Parathyroid adenoma (tissue), 2 donors: ENCODE measurements around the gene PIK3C2G.

Experiments used
- H2AFZ ChIP-seq: fragments of 300-600 bp; sonication (generic); one replicate; pipeline ENCODE4 v1.7.0; 2017; ENCODE audit warnings: antibody characterized with exemption, mild to moderate bottlenecking
- H3K27ac ChIP-seq: fragments of 300-600 bp; sonication (generic); one replicate; pipeline ENCODE4 v1.7.0; 2017
- H3K27me3 ChIP-seq: fragments of 300-600 bp; sonication (generic); one replicate; pipeline ENCODE4 v1.7.0; 2017; ENCODE audit warnings: low read length; ENCODE audit not compliant: control insufficient read depth, insufficient read depth
- H3K36me3 ChIP-seq: fragments of 300-600 bp; sonication (generic); one replicate; pipeline ENCODE4 v1.7.0; 2017; ENCODE audit warnings: low read length; ENCODE audit not compliant: control insufficient read depth, insufficient read depth
- H3K4me1 ChIP-seq: fragments of 300-600 bp; sonication (generic); one replicate; pipeline ENCODE4 v1.7.0; 2017; ENCODE audit warnings: control low read depth
- H3K4me2 ChIP-seq: fragments of 300-600 bp; sonication (generic); one replicate; pipeline ENCODE4 v1.7.0; 2017; ENCODE audit warnings: low read length
- H3K4me3 ChIP-seq: fragments of 300-600 bp; sonication (generic); one replicate; pipeline ENCODE4 v1.7.0; 2017; ENCODE audit warnings: low read depth, low read length
- H3K79me2 ChIP-seq: fragments of 300-600 bp; sonication (generic); one replicate; pipeline ENCODE4 v1.7.0; 2017; ENCODE audit warnings: control low read depth
- H3K9ac ChIP-seq: fragments of 300-600 bp; sonication (generic); one replicate; pipeline ENCODE4 v1.7.0; 2017; ENCODE audit warnings: mild to moderate bottlenecking
- H3K9me3 ChIP-seq: fragments of 300-600 bp; sonication (generic); one replicate; pipeline ENCODE4 v1.7.0; 2017; ENCODE audit warnings: low read length; ENCODE audit not compliant: control insufficient read depth
- CTCF ChIP-seq: fragments of 300-600 bp; sonication (generic); IDR thresholded peaks from one replicate; pipeline ENCODE4 v1.7.0; 2017; ENCODE audit warnings: antibody characterized with exemption, mild to moderate bottlenecking
- donor health status: primary hyperparathyroidism.

Gene PIK3C2G

GRCh38 chr12:18345021-18345735 lies 83.9 kb downstream of the PIK3C2G start:
- Histone ChIP-seq H3K4me3 (no peak overlapping the region), H3K9me3 (no peaks in the 10 kb centered on the region), H3K27me3 (no peaks in the 10 kb centered on the region), H2AFZ (no peak overlapping the region), H3K4me2 (peak overlapping the region; percentile 2), H3K9ac (no peak overlapping the region), H3K36me3 (no peaks in the 10 kb centered on the region), H3K79me2 (no peaks in the 10 kb centered on the region), H3K4me1 (no peaks in the 10 kb centered on the region), H3K27ac (no peak overlapping the region)
- no peak for TF ChIP-seq CTCF

- no peak overlapping the region for H3K4me3 ChIP-seq
- no peaks in the 10 kb centered on the region for H3K4me1 ChIP-seq
- H3K36me3 ChIP-seq = no peaks in the 10 kb centered on the region
- H3K79me2 ChIP-seq = no peaks in the 10 kb centered on the region
- no peak overlapping the region for H3K4me2 ChIP-seq
- H3K9ac ChIP-seq = no peak overlapping the region
- TF ChIP-seq CTCF = no peak
- no peaks in the 10 kb centered on the region for H3K9me3 ChIP-seq
- H3K27ac ChIP-seq = no peak overlapping the region
- H2AFZ ChIP-seq = no peak overlapping the region
- no peaks in the 10 kb centered on the region for H3K27me3 ChIP-seq
These were observed 91.0 kb downstream of the PIK3C2G start for GRCh38 chr12:18352312-18352711.

GRCh38 chr12:18355429-18355828 lies 94.1 kb downstream of the PIK3C2G start:
- Histone ChIP-seq H3K27ac (no peak overlapping the region), H3K9me3 (no peaks in the 10 kb centered on the region), H3K4me1 (no peaks in the 10 kb centered on the region), H3K9ac (no peak overlapping the region), H3K27me3 (no peaks in the 10 kb centered on the region), H3K79me2 (no peaks in the 10 kb centered on the region), H2AFZ (no peak overlapping the region), H3K36me3 (no peaks in the 10 kb centered on the region), H3K4me2 (no peak overlapping the region), H3K4me3 (no peak overlapping the region)
- no peak for TF ChIP-seq CTCF

- H3K27me3 ChIP-seq = no peaks in the 10 kb centered on the region
These were observed 96.8 kb downstream of the PIK3C2G start for GRCh38 chr12:18358077-18358476.

More at GRCh38 chr12:18358077-18358476, 96.8 kb downstream of the PIK3C2G start:
- H3K4me3 ChIP-seq = no peak overlapping the region
- H2AFZ ChIP-seq = no peak overlapping the region
- H3K4me2 ChIP-seq = no peak overlapping the region
- H3K9ac ChIP-seq = no peak overlapping the region
- H3K36me3 ChIP-seq = no peaks in the 10 kb centered on the region
- no peak overlapping the region for H3K27ac ChIP-seq
- H3K9me3 ChIP-seq = no peaks in the 10 kb centered on the region
- H3K4me1 ChIP-seq = no peaks in the 10 kb centered on the region
- no peaks in the 10 kb centered on the region for H3K79me2 ChIP-seq
- no peak for TF ChIP-seq CTCF
